MM.1S (cell line): Measurements from ENCODE around the gene CTAG1B.
"Not testable (repeated sequence)": the region's sequence is repeated elsewhere in the genome, so short reads cannot be mapped to it uniquely, and the experiment has no call there.

Source experiments
- DNase-seq: peaks from one replicate; pipeline ENCODE4 v3.0.0-alpha.2; 2015
- H2AFZ ChIP-seq: fragments of 300-600 bp; sonication (generic); 2 replicates; pipeline ENCODE4 v1.6.0; 2016; ENCODE audit warnings: antibody characterized with exemption, low read length
- H3F3A ChIP-seq: fragments of 300-600 bp; sonication (generic); 2 replicates; pipeline ENCODE4 v1.6.1; 2016; ENCODE audit warnings: mild to moderate bottlenecking, antibody characterized with exemption, low read length, moderate library complexity, mixed read lengths; ENCODE audit not compliant: insufficient read depth
- H3K27ac ChIP-seq: fragments of 300-600 bp; sonication (generic); 2 replicates; pipeline ENCODE4 v1.5.1; 2016; ENCODE audit warnings: mild to moderate bottlenecking, low read length
- H3K27me3 ChIP-seq: fragments of 300-600 bp; sonication (generic); replicated peaks from 2 replicates; pipeline ENCODE4 v1.6.0; 2016; ENCODE audit warnings: low read length; ENCODE audit not compliant: insufficient read depth
- H3K36me3 ChIP-seq: fragments of 300-600 bp; sonication (generic); replicated peaks from 2 replicates; pipeline ENCODE4 v1.6.1; 2016; ENCODE audit warnings: mild to moderate bottlenecking, low read length, mixed read lengths; ENCODE audit not compliant: insufficient read depth
- H3K4me1 ChIP-seq: fragments of 300-600 bp; sonication (generic); 2 replicates; pipeline ENCODE4 v1.6.1; 2016; ENCODE audit warnings: low read length, mixed read lengths
- H3K4me2 ChIP-seq: fragments of 300-600 bp; sonication (generic); 2 replicates; pipeline ENCODE4 v1.6.0; 2016; ENCODE audit warnings: low read depth, low read length
- H3K4me3 ChIP-seq: fragments of 300-600 bp; sonication (generic); 2 replicates; pipeline ENCODE4 v1.5.1; 2016; ENCODE audit warnings: low read length, mixed read lengths
- H3K79me2 ChIP-seq: fragments of 300-600 bp; sonication (generic); 2 replicates; pipeline ENCODE4 v1.6.1; 2016; ENCODE audit warnings: mixed run types, low read length, mixed read lengths
- H3K9ac ChIP-seq: fragments of 300-600 bp; sonication (generic); 2 replicates; pipeline ENCODE4 v1.6.1; 2016; ENCODE audit warnings: low read length, mixed read lengths
- H3K9me2 ChIP-seq: fragments of 300-600 bp; sonication (generic); replicated peaks from 2 replicates; pipeline ENCODE4 v1.6.1; 2016; ENCODE audit warnings: mild to moderate bottlenecking, low read length, mixed read lengths; ENCODE audit not compliant: insufficient read depth
- H3K9me3 ChIP-seq: fragments of 300-600 bp; sonication (generic); replicated peaks from 2 replicates; pipeline ENCODE4 v1.6.1; 2016; ENCODE audit warnings: mild to moderate bottlenecking, low read length, mixed read lengths; ENCODE audit not compliant: insufficient read depth
- H4K20me1 ChIP-seq: fragments of 300-600 bp; sonication (generic); 2 replicates; pipeline ENCODE4 v1.6.1; 2016; ENCODE audit warnings: mild to moderate bottlenecking, low read length, moderate library complexity, mixed read lengths; ENCODE audit not compliant: insufficient read depth

CTAG1B gene

DNA sequence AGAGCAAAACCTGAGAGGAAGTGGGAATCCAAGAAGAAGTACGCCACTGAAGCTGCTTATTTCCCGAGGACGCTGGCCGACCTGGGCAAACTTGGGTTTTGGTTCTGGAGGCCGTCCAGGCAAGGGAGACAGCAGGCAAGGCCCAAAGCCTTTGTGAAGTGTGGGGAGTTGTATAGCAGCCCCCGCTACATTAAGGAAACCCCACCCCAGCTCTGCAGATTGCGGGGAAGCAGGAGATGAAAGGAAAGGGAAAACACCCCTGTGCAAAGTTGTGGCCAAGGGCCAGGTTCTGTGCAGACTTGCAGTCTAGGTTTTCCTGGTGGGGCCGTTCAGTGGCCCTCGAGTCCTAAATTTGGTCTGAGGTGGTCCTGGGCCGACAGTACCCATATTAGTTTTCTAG is 46.0 kb downstream of the CTAG1B start:
- DNase-seq, H3K9me2 ChIP-seq, H3K4me3 ChIP-seq, H3K4me2 ChIP-seq, H2AFZ ChIP-seq, H3K9ac ChIP-seq, H3K9me3 ChIP-seq, H3K79me2 ChIP-seq, H3K36me3 ChIP-seq, H3F3A ChIP-seq, H3K4me1 ChIP-seq, H3K27ac ChIP-seq, H3K27me3 ChIP-seq, H4K20me1 ChIP-seq: not testable (repeated sequence)

DNA sequence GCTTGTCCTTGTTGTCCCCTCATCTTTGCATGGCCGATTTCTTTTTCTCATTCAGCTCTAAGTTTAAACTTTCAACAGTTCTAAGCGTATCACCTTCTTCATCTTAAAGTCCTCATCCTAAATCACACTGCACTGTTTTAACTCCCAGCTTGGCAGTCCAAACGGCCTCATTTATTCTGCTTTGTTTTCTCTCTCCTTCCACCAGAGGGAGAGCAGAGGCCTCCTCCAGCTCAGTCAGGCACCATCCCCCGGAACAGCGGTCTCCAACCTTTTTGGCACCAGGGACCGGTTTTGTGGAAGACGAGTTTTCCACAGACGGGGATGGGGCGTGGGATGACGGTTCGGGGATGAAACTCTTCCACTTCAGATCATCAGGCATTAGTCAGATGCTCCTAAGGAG is 48.7 kb downstream of the CTAG1B start:
- not testable (repeated sequence) for H3K9ac ChIP-seq, H3K9me3 ChIP-seq, H3K9me2 ChIP-seq, H3K4me2 ChIP-seq, H3K4me3 ChIP-seq, H3K4me1 ChIP-seq, H4K20me1 ChIP-seq, H3F3A ChIP-seq, H3K27ac ChIP-seq, H3K79me2 ChIP-seq, DNase-seq, H3K36me3 ChIP-seq, H2AFZ ChIP-seq, H3K27me3 ChIP-seq
